HuH-7 (cell line): ENCODE results near the gene NPIPB9.
"Not testable (repeated sequence)": the region's sequence is repeated elsewhere in the genome, so short reads cannot be mapped to it uniquely, and the experiment has no call there.

Source experiments
- DNase-seq: peaks from one replicate; pipeline ENCODE4 v3.0.0; 2011; ENCODE audit warnings: low spot score

NPIPB9 gene

GRCh38 chr16:28751487-28751886 is at the start of gene NPIPB9:
Gene NPIPB9, plus strand, starts transcription at chr16:28751787.
- DNase-seq = not testable (repeated sequence)

DNA sequence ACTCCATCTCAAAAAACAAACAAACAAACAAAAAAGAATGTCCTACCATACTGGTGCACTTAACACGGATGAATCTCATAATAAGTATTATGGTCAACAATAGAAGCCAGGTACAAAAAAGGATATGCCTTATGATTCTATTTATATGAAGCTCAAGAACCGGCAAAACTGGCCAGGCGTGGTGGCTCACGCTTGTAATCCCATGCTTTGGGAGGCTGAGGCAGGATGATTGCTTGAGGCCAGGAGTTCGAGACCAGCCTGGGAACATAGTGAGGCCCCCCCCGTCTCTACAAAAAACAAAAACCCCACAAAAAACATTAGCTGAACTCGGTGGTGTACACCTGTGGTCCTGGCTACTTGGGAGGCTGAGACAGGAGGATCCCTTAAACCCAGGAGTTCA is 47.3 kb upstream of the NPIPB9 start:
- DNase-seq = not testable (repeated sequence)

DNA sequence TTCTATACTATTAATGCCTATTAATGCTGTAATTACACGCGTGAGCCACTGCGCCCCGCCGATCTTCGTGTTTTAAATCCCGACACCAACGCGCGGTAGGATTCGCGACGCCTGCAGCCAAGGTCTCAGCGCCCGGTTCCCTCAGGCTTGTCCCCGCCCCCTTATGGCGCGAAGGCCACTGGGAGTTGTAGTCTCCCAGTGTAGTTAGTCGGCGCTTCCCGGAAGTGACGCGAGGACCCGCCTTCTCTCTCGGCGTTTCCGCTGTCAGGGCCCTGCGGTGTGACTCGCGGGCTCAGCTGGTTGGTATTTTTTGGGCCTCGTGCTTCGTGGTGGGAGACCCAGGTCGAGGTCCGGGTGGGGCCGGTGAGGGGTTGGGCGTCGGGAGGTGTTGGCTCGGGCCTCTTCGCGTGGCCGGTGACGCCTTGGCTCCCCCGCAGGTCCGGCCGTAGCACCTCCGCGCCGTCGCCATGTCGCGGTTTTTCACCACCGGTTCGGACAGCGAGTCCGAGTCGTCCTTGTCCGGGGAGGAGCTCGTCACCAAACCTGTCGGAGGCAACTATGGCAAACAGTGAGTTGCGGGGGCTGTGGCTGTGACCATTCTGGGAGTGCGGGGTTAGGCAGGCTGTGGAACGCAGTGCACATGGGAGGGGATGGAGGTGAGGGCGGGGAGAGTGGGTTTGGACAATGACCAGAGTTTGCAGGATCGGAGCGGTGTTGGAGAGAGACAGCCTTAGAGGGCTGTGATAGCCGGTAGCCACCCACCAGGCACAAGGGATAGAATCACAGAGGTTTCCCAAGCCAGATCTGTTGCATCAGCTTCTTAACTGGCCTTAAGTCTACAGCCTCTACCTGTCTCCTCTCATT is 40.1 kb upstream of the NPIPB9 start, which contains the start of gene EIF3C:
TSS of gene EIF3C (plus strand) at position 245 of the 864 bp plus-strand sequence. CDS start at position 468, 223 bp downstream.
- not testable (repeated sequence) for DNase-seq

DNA sequence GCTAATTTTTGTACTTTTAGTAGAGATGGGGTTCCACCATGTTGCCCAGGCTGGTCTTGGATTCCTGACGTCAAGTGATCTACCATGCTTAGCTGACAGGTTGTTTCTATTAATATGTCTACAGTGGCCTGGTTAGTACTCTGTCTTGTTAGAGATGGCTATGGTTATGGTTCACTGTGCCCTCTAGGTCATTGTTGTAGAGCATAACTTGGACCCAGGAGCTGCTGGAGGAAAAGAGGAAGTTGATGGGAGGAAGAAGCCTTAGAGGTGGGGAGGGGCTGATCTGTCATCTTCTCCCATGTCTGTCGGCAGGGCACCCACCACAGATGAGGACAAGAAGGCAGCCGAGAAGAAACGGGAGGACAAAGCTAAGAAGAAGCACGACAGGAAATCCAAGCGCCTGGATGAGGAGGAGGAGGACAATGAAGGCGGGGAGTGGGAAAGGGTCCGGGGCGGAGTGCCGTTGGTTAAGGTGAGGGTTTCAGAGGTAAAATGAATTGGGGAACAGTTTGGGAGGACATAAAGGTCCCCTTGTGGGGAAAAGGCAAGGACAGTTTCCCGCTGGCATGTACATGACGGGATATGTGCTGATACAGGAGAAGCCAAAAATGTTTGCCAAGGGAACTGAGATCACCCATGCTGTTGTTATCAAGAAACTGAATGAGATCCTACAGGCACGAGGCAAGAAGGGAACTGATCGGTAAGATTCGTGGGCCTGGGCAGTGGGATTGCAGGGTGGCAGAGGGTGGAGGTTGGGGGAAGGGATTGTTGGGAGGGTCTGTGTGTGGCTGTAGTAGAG is 28.5 kb upstream of the NPIPB9 start:
- DNase-seq = not testable (repeated sequence)

GRCh38 chr16:28731253-28731652 is 20.3 kb upstream of the NPIPB9 start:
- DNase-seq = not testable (repeated sequence)

DNA sequence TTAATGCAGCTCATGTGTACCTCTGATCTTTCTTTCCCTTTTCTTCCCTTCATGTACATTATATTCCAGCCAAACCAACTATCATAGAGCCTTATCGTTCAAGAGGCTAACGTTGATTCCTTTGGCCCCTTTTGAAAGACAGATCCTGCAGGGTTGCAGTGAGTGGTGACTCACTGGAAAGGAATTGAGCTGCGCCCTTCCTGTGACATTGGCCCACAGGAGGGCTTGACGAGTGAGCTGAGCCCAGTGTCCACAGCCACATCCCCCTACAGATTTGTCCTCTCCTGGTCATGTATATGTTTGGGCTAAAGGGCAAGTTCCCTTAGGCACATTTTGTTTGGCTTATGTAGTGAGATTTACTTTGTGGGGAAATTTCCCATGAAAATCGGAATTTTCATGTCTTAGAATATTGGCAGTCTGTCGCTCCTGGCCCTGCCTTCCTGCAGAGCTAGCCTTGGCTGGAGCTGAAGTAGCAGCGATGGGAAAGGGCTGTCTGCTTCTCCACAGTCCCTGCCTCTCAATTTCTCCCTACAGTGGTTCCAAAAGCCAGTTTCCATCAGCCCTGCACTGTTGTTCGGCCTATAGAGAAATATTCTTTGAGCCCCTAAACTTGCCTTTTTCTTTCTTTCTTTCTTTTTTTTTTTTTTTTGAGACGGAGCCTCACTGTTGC is 19.0 kb upstream of the NPIPB9 start:
- DNase-seq = not testable (repeated sequence)

GRCh38 chr16:28739787-28740186 is 11.8 kb upstream of the NPIPB9 start:
- DNase-seq = not testable (repeated sequence)

GRCh38 chr16:28740631-28741030 is 11.0 kb upstream of the NPIPB9 start:
- DNase-seq = not testable (repeated sequence)

- not testable (repeated sequence) for DNase-seq
These were observed 10.3 kb upstream of the NPIPB9 start for GRCh38 chr16:28741295-28741694.

- DNase-seq = not testable (repeated sequence)
These were observed 4.8 kb upstream of the NPIPB9 start for GRCh38 chr16:28746618-28747350.

GRCh38 chr16:28749997-28750465 is 1.6 kb upstream of the NPIPB9 start:
- not testable (repeated sequence) for DNase-seq

GRCh38 chr16:28750469-28751067 is 1.0 kb upstream of the NPIPB9 start:
- not testable (repeated sequence) for DNase-seq

DNA sequence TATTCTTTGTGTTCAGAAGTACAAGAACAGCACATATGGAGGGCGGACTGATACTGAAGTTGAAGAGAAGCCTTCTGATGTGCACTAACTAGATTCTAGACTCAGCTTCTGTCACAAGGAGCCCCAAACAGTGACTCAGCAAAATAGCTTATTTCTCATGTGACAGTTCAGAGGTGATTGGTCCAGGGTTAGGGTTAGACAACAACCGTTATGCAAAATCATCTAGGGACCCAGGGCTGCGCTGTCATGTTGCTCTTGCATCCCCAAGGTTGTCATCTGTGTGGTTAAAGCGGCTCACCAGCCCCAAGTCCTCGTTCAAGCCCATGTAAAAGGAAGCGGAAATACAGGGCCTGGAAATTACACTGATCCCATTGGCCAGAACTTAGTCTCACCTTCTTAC is 30.1 kb downstream of the NPIPB9 start:
- DNase-seq = not testable (repeated sequence)

- DNase-seq = not testable (repeated sequence)
These were observed 30.8 kb downstream of the NPIPB9 start for GRCh38 chr16:28782357-28782756.

- not testable (repeated sequence) for DNase-seq
These were observed 50.8 kb downstream of the NPIPB9 start for GRCh38 chr16:28802235-28803019.

DNA sequence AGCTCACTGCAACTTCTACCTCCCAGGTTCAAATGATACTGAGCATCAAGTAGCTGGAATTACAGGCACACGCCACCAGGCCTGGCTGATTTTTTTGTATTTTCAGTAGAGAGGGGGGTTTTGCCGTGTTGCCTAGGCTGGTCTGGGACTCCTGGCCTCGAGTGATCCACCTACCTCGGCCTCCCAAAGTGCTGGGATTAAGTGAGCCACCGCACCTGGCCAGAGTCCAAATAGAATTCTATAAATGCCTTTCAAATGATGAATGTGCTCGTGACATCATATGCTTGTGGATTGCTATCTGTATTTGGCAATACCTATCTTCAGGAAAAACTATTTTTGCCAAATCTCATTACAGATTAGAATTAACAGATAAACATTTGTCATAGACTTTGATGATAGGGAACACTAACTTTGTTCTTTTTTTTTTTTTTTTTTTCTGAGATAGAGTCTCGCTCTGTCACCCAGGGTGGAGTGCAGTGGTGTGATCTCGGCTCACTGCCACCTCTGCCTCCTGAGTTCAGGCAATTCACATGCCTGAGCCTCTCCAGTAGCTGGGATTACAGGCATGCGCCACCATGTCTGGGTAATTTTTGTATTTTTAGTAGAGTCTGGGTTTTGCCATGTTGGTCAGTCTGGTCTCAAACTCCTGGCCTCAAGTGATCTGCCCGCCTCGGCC is 56.0 kb downstream of the NPIPB9 start:
- not testable (repeated sequence) for DNase-seq

GRCh38 chr16:28820016-28820415 is 68.4 kb downstream of the NPIPB9 start:
- no peak for DNase-seq

DNA sequence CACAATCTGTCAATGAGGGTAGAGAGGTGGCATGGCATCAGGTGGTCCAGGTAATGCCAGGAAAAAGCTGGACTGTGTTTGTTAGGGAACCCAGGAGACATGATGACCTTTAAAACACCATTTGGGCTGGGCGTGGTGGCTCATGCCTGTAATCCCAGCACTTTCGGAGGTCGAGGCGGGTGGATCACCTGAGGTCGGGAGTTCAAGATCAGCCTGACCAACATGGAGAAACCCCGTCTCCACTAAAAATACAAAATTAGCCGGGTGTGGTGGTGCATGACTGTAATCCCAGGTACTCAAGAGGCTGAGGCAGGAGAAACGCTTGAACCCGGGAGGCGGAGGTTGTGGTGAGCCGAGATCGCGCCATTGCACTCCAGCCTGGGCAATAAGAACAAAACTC is 69.0 kb downstream of the NPIPB9 start:
- not testable (repeated sequence) for DNase-seq

DNA sequence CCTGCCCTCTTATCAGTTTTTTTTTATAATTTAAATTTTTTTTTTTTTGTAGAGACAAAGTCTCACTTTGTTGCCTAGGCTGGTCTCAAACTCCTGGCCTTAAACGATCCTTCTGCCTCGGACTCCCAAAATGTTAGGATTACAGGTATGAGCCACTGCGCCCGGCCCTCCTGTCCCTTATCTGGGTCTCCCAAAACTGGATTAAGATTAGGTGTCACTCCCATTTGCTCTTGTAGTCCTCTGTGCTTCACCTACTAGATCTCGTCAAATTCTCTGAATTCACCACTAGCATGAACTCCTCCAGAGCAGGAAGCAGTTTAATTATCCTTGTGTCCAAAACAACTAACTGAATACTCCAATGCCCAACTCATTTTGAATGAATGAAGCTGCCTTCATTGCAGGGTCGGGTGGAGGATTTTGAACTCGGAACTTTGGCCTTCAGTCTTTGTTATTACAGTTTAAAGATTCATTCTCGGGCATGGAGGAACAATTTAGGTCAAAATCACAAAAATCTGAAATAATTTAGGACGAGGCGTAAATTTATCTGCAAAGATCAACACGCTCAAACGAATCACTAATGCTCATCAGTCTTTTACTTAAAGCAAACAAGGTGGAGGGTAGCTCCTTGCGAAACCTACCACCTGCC is 70.4 kb downstream of the NPIPB9 start:
- no peak for DNase-seq
